ENCODE data around the gene ZNF12. TPM values are rescaled to one million over a fixed set of nuclear protein-coding genes. Genes with fewer than 3 reads are reported as not detected.
A peak's percentile ranks its signal among the peaks of the same experiment; 100 is the strongest.

ZNF12 gene
- polyA plus RNA-seq, 1 experiment = 10.9 TPM

- Histone ChIP-seq H3K4me3 (ENCODE audit: low read depth, low read length) (no peak overlapping the region), H3K36me3 (ENCODE audit: control insufficient read depth, insufficient read depth, low read length) (peaks cover 28% of the 10 kb centered on the region), H3K27me3 (ENCODE audit: control insufficient read depth, insufficient read depth, low read length) (no peaks in the 10 kb centered on the region)
- ChIA-PET CTCF (no interaction called here), POLR2A (no interaction called here)
- no peak for DNase-seq (ENCODE audit: low read depth)
- no peak for TF ChIP-seq CTCF (IDR thresholded peaks at IDR 0.05; ENCODE audit: insufficient read depth, low read depth, low read length)
Measured at GRCh38 chr7:6643915-6644625, 62.7 kb downstream of the ZNF12 start.

GRCh38 chr7:6642861-6643640 is 63.7 kb downstream of the ZNF12 start:
- ChIA-PET POLR2A (no interaction called here), CTCF (no interaction called here)
- H3K36me3 ChIP-seq (ENCODE audit: control insufficient read depth, insufficient read depth, low read length) = peaks cover 26% of the 10 kb centered on the region
- no peak for DNase-seq (ENCODE audit: low read depth)
- H3K27me3 ChIP-seq (ENCODE audit: control insufficient read depth, insufficient read depth, low read length) = no peaks in the 10 kb centered on the region
- no peak for TF ChIP-seq CTCF (IDR thresholded peaks at IDR 0.05; ENCODE audit: insufficient read depth, low read depth, low read length)
- H3K4me3 ChIP-seq (ENCODE audit: low read depth, low read length) = no peak overlapping the region

DNA sequence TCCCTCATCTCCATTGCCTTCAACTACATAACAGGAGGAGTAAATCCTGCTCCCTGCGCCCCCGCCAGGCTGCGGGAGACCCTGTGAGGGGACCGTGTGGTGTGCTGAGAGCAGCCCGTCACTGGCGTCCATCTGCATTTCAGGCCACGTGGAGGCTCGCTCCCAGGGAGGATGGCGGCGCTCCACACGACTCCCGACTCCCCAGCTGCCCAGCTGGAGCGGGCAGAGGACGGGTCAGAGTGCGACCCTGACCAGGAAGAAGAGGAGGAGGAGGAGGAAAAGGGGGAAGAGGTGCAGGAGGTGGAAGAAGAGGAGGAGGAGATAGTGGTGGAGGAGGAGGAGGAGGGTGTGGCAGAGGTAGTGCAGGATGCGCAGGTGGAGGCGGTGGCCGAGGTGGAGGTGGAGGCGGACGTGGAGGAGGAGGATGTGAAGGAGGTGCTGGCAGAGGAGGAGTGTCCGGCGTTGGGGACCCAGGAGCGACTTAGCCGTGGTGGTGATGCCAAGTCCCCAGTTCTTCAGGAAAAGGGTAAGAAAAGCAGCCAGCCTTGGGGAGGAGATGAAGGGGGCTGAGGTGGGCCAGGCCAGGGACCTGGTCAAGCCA is 64.4 kb downstream of the ZNF12 start:
- ChIA-PET POLR2A (no interaction called here), CTCF (no interaction called here)
- peaks cover 26% of the 10 kb centered on the region for H3K36me3 ChIP-seq (ENCODE audit: control insufficient read depth, insufficient read depth, low read length)
- TF ChIP-seq CTCF (IDR thresholded peaks at IDR 0.05; ENCODE audit: insufficient read depth, low read depth, low read length) = no peak
- no peak for DNase-seq (ENCODE audit: low read depth)
- no peaks in the 10 kb centered on the region for H3K27me3 ChIP-seq (ENCODE audit: control insufficient read depth, insufficient read depth, low read length)
- H3K4me3 ChIP-seq (ENCODE audit: low read depth, low read length) = no peak overlapping the region

DNA sequence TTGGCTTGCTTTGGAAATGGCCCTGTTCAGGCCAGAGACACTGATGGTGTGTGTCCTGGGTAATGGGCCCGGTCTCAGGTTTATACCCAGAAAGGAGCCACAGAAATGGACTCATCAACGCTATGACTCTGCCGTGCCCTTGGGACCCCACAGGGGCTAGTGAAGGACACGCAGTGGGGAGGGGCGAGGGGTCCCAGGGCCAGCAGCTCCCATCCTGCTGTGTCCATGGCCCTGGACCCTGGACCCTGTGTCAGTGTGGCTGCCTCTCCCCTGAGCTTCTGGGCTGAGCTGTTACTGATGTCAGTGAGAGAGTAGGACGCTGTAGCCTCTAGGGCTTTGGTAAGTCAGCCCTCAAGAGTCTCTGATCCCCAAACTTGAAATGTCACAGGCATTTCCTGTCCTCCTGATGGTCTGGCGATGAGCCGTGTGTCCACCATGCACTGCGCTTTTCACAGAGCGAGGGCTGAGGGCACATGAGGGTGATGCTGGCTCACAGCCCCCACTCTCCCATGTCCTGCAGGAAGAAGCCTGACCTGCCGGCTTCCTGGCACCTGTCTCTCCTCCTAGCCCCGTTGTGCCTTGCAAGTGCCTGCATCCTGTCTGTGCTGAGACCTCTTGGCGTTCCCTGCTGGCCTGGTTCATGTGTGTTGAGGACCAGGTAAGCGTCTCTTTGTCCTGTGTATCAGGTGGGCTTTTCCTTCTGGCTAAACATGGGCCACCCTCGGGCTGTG is 65.3 kb downstream of the ZNF12 start:
- peaks cover 23% of the 10 kb centered on the region for H3K36me3 ChIP-seq (ENCODE audit: control insufficient read depth, insufficient read depth, low read length)
- no peak overlapping the region for H3K4me3 ChIP-seq (ENCODE audit: low read depth, low read length)
- ChIA-PET CTCF (no interaction called here), POLR2A (no interaction called here)
- no peak for TF ChIP-seq CTCF (IDR thresholded peaks at IDR 0.05; ENCODE audit: insufficient read depth, low read depth, low read length)
- no peaks in the 10 kb centered on the region for H3K27me3 ChIP-seq (ENCODE audit: control insufficient read depth, insufficient read depth, low read length)
- DNase-seq (ENCODE audit: low read depth) = no peak

DNA sequence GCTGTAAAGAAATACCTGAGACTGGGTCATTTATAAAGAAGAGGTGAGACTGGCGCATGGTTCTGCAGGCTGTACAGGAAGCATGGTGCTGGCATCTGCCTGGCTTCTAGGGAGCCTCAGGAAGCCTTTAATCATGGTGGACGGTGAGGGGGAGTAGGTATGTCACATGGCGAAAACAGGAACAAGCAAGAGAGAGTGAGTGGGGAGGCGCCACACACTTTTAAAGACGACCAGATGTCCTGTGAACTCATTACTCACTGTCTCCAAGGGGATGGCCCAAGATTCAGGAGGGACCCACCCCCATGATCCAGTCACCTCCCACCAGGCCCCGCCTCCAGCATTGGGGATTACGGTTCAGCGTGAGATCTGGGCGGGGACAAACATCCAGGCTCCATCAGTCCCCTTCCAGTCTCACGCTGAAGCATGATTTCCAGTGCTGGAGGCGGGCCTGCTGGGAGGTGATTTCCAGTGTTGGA is 66.5 kb downstream of the ZNF12 start:
- no peaks in the 10 kb centered on the region for H3K27me3 ChIP-seq (ENCODE audit: control insufficient read depth, insufficient read depth, low read length)
- ChIA-PET CTCF (no interaction called here), POLR2A (no interaction called here)
- no peak overlapping the region for H3K4me3 ChIP-seq (ENCODE audit: low read depth, low read length)
- TF ChIP-seq CTCF (IDR thresholded peaks at IDR 0.05; ENCODE audit: insufficient read depth, low read depth, low read length) = no peak
- peak; percentile 10 for DNase-seq (ENCODE audit: low read depth)
- peaks cover 21% of the 10 kb centered on the region for H3K36me3 ChIP-seq (ENCODE audit: control insufficient read depth, insufficient read depth, low read length)

All from BJ (cell line).